Karpas-422 (cell line): ENCODE results near the gene MYLK4. TPM values are rescaled to one million over a fixed set of nuclear protein-coding genes. Genes with fewer than 3 reads are reported as not detected.

Experiments
- DNase-seq: peaks from one replicate; pipeline ENCODE4 v3.0.0-alpha.2; 2015
- H2AFZ ChIP-seq: fragments of 200-600 bp; sonication (generic); 2 replicates; pipeline ENCODE4 v1.6.1; 2014; ENCODE audit warnings: antibody characterized with exemption, low read length, mixed read lengths
- H3K27ac ChIP-seq: fragments of 200-600 bp; sonication (generic); 2 replicates; pipeline ENCODE4 v1.5.1; 2014; ENCODE audit warnings: mild to moderate bottlenecking, low read length, moderate library complexity
- H3K27me3 ChIP-seq: fragments of 200-600 bp; sonication (generic); 2 replicates; pipeline ENCODE4 v1.6.1; 2014; ENCODE audit warnings: low read length, mixed read lengths
- H3K36me3 ChIP-seq: fragments of 200-600 bp; sonication (generic); 2 replicates; pipeline ENCODE4 v1.6.1; 2014; ENCODE audit warnings: low read length, mixed read lengths; ENCODE audit not compliant: insufficient read depth
- H3K4me1 ChIP-seq: fragments of 200-600 bp; sonication (generic); 2 replicates; pipeline ENCODE4 v1.6.1; 2014; ENCODE audit warnings: mild to moderate bottlenecking, low read length, mixed read lengths
- H3K4me2 ChIP-seq: fragments of 200-600 bp; sonication (generic); 2 replicates; pipeline ENCODE4 v1.6.1; 2014; ENCODE audit warnings: low read length, low read depth, mild to moderate bottlenecking; ENCODE audit not compliant: poor library complexity, severe bottlenecking
- H3K4me3 ChIP-seq: fragments of 200-600 bp; sonication (generic); 2 replicates; pipeline ENCODE4 v1.5.1; 2014; ENCODE audit warnings: mild to moderate bottlenecking, antibody characterized with exemption, low read length, mixed read lengths
- H3K79me2 ChIP-seq: fragments of 200-600 bp; sonication (generic); 2 replicates; pipeline ENCODE4 v1.6.1; 2014; ENCODE audit warnings: mild to moderate bottlenecking, low read length, mixed read lengths
- H3K9ac ChIP-seq: fragments of 200-600 bp; sonication (generic); 2 replicates; pipeline ENCODE4 v1.6.0; 2014; ENCODE audit warnings: low read length
- H3K9me2 ChIP-seq: fragments of 200-600 bp; sonication (generic), shearing (Covaris generic); replicated peaks from 2 replicates; pipeline ENCODE4 v1.6.0; 2014; ENCODE audit warnings: mild to moderate bottlenecking, low read length, moderate library complexity; ENCODE audit not compliant: insufficient read depth
- H3K9me3 ChIP-seq: fragments of 300-700, 200-600 bp; sonication (generic); 2 replicates; pipeline ENCODE4 v1.6.1; 2014; ENCODE audit warnings: low read length, mixed read lengths
- H4K20me1 ChIP-seq: fragments of 200-600 bp; sonication (generic); 2 replicates; pipeline ENCODE4 v1.6.1; 2014; ENCODE audit warnings: mild to moderate bottlenecking, antibody characterized with exemption, low read length, low read depth; ENCODE audit not compliant: insufficient read depth
- total RNA-seq: library from RNA; depleted of rRNA; stranded (reverse); fragments of >200 nt; shearing (Covaris generic); gene quantifications from 2 replicates; pipeline ENCODE4 v1.2.3, GENCODE V29; 2014; ENCODE audit warnings: low replicate concordance

The MYLK4 gene
- total RNA-seq, 1 experiment from 2014 or later = 0.78 TPM

DNA sequence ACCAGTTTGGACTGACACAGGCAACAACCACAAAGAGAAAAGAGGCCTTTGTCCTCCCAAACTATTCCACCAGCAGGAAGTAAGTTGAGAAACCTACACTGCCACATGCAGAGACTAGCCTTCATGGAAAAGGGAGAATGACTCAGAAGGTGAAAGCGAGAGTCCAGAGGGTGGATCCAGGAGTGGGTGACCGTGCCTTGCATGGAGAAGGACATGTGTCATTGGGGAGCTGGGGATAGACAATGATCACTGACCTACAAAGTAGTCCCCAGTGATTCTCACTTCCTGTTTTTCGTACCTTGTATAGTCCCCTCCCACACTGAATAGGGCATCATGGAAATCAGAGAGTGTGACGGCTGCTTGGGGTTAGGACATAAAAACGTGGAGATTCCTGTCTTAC is 91.9 kb downstream of the MYLK4 start:
- Histone ChIP-seq H3K36me3 (no peaks in the 10 kb centered on the region), H3K9me2 (no peaks in the 10 kb centered on the region), H3K4me2 (no peak overlapping the region), H3K27me3 (no peaks in the 10 kb centered on the region), H3K9ac (no peak overlapping the region), H3K9me3 (no peaks in the 10 kb centered on the region), H3K4me3 (no peak overlapping the region), H3K4me1 (peaks cover 5% of the 10 kb centered on the region; the same call in 1 of the 2 replicates), H2AFZ (no peak overlapping the region), H3K27ac (no peak overlapping the region), H4K20me1 (no peaks in the 10 kb centered on the region), H3K79me2 (no peaks in the 10 kb centered on the region)
- peak; percentile 52 for DNase-seq

DNA sequence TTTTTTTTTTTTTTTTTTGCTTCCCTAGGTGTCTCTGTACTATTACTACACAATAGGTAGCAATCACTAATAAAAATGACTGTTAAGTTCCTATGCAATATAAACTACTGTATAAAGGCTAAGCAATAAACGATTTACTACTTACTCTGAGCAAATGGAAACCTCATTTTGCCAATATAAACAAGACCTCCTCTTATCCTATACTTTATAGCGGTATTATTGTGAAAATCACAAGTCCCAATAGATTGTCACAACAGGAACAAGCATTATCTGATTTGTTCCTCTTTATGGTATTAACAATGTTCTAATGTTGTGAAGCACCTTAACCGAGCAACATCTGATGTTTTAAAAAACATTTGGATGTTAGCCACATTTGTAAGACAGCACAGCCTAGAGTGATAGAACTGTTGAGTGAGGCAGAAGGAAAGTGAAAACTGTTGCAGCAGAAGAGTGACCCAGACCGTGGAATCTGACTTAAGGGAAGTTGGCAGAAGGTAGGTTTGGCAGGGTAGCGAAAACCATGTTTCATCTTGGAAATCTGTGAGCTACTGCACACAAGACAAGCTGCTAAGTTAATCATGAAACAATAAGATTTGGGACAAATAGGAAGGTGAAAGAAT is 94.2 kb downstream of the MYLK4 start:
- Histone ChIP-seq H3K4me2 (no peak overlapping the region), H4K20me1 (no peaks in the 10 kb centered on the region), H3K4me1 (peaks cover 5% of the 10 kb centered on the region; the same call in 1 of the 2 replicates), H3K27ac (no peak overlapping the region), H3K4me3 (no peak overlapping the region), H3K79me2 (no peaks in the 10 kb centered on the region), H2AFZ (no peak overlapping the region), H3K9ac (no peak overlapping the region), H3K27me3 (no peaks in the 10 kb centered on the region), H3K9me2 (no peaks in the 10 kb centered on the region), H3K9me3 (no peaks in the 10 kb centered on the region), H3K36me3 (no peaks in the 10 kb centered on the region)
- no peak for DNase-seq

DNA sequence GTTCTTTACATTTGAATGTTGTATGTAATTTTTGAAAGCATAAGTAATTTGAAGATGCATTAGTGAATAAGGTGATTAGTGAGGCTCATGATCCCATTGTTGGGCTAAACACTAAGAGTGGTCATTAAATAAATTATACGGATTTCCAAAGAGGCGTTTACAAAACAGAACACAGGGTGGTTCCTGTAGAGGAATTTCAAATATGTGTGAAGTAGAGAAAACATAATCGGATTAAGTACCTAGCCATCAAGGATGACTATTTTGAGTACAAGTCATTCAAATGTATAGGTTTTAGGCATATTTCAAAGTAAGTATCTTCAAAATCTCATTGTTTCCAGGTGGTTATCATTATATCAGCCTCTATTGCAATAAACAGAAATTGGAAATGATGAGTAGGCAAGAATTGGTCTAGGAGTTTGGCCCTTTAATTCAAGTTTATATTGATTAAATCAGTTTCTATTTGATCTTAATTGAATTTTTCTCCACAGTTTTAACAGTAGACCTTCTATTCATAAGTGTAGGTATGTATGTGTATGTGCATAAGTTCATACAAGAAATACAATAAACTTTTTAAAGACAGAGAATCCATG is 94.8 kb downstream of the MYLK4 start:
- Histone ChIP-seq H3K36me3 (no peaks in the 10 kb centered on the region), H3K9ac (no peak overlapping the region), H2AFZ (no peak overlapping the region), H3K27ac (no peak overlapping the region), H3K79me2 (no peaks in the 10 kb centered on the region), H3K4me3 (no peak overlapping the region), H4K20me1 (no peaks in the 10 kb centered on the region), H3K4me1 (peaks cover 5% of the 10 kb centered on the region; the same call in 1 of the 2 replicates), H3K4me2 (no peak overlapping the region), H3K9me3 (no peaks in the 10 kb centered on the region), H3K27me3 (no peaks in the 10 kb centered on the region), H3K9me2 (no peaks in the 10 kb centered on the region)
- DNase-seq = no peak

GRCh38 chr6:2653369-2654032 is 97.2 kb downstream of the MYLK4 start:
- no peaks in the 10 kb centered on the region for H3K4me1 ChIP-seq
- no peaks in the 10 kb centered on the region for H3K79me2 ChIP-seq
- H3K9ac ChIP-seq = no peak overlapping the region
- no peaks in the 10 kb centered on the region for H3K9me3 ChIP-seq
- no peak overlapping the region for H2AFZ ChIP-seq
- H3K4me3 ChIP-seq = no peak overlapping the region
- H4K20me1 ChIP-seq = no peaks in the 10 kb centered on the region
- no peaks in the 10 kb centered on the region for H3K27me3 ChIP-seq
- H3K4me2 ChIP-seq = no peak overlapping the region
- DNase-seq = no peak
- no peaks in the 10 kb centered on the region for H3K36me3 ChIP-seq
- H3K27ac ChIP-seq = no peak overlapping the region
- H3K9me2 ChIP-seq = no peaks in the 10 kb centered on the region

DNA sequence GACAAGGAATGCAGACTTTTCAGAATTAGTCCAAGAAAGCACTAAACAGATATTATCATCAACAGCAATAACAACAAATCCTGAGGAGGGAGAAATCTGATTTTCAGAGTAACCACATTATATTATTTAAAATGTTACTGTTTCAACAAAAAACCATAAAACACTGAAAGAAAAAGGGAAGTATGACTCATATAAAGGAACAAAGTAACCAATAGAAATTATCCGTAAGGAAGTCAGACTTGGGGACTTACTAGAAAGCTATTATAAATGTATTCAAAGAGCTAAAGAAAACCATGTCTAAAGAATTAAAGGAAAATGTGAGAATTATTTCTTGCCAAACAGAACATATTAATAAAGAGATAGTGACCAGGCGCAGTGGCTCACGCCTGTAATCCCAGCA is 98.1 kb downstream of the MYLK4 start:
- Histone ChIP-seq H3K4me3 (no peak overlapping the region), H3K9me2 (no peaks in the 10 kb centered on the region), H3K9me3 (no peaks in the 10 kb centered on the region), H3K27ac (no peak overlapping the region), H3K4me1 (no peaks in the 10 kb centered on the region), H2AFZ (no peak overlapping the region), H3K36me3 (no peaks in the 10 kb centered on the region), H3K27me3 (no peaks in the 10 kb centered on the region), H3K4me2 (no peak overlapping the region), H4K20me1 (no peaks in the 10 kb centered on the region), H3K9ac (no peak overlapping the region), H3K79me2 (no peaks in the 10 kb centered on the region)
- no peak for DNase-seq

DNA sequence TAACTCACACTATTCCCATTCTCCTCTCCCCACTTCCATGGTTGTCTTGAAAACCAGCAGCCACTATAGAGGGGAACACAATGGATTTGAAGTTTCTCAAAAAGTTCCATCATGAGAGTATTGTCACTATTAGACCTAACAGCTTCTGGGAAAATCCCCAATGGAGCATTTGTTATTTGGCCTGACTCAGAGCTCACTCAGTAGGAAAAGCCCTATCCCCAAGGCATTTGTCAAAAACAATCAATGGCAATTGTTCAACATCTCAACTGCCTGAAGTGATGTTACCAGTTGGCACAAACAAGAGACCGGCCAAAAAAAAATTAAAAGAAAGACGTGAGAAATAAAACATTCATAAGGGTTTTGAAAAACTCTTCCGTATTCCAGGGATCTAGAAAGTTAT is 98.8 kb downstream of the MYLK4 start:
- Histone ChIP-seq H3K9me2 (no peaks in the 10 kb centered on the region), H3K4me2 (no peak overlapping the region), H4K20me1 (no peaks in the 10 kb centered on the region), H3K36me3 (no peaks in the 10 kb centered on the region), H3K79me2 (no peaks in the 10 kb centered on the region), H2AFZ (no peak overlapping the region), H3K27ac (no peak overlapping the region), H3K9ac (no peak overlapping the region), H3K27me3 (no peaks in the 10 kb centered on the region), H3K4me3 (no peak overlapping the region), H3K9me3 (no peaks in the 10 kb centered on the region), H3K4me1 (no peaks in the 10 kb centered on the region)
- no peak for DNase-seq

DNA sequence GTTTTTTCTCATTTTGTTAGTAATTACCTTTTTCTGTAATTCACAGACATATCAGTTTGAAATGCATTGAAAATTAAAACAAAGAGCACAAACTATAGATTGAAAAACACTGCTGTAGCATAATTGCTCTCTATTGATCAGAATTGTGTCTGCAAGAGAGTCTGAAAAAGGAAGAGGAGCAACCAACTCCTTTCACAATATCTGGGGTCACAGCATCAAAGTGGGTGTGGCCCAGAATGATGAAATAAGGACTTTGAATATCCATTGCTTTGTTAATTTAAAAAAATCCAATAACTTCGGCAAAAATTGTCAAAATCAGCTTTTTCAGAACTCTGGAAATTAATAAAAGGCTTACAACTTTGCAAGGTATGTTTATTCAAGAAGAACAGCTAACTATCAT is 99.2 kb downstream of the MYLK4 start:
- Histone ChIP-seq H3K9ac (no peak overlapping the region), H3K36me3 (no peaks in the 10 kb centered on the region), H3K4me2 (no peak overlapping the region), H3K79me2 (no peaks in the 10 kb centered on the region), H3K4me1 (no peaks in the 10 kb centered on the region), H3K27ac (no peak overlapping the region), H4K20me1 (no peaks in the 10 kb centered on the region), H3K27me3 (no peaks in the 10 kb centered on the region), H3K4me3 (no peak overlapping the region), H2AFZ (no peak overlapping the region), H3K9me2 (no peaks in the 10 kb centered on the region), H3K9me3 (no peaks in the 10 kb centered on the region)
- no peak for DNase-seq

DNA sequence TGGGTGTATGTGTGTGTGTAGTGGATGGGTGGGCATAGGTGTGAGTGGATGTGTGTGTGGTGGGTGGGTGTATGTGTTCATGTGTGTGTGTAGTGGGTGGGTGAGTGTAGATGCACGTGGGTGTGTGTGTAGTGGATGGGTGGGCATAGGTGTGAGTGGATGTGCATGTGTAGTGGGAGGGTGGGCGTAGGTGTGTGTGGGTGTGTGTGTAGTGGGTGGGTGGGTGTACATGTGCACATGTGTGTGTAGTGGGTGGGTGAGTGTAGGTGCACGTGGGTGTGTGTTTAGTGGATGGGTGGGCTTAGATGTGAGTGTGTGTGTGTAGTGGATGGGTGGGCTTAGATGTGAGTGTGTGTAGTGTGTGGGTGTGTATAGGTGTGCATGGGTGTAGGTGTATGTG is 104.4 kb downstream of the MYLK4 start:
- H2AFZ ChIP-seq = no peak overlapping the region
- H3K9ac ChIP-seq = no peak overlapping the region
- H3K79me2 ChIP-seq = no peaks in the 10 kb centered on the region
- no peak overlapping the region for H3K4me3 ChIP-seq
- no peaks in the 10 kb centered on the region for H3K36me3 ChIP-seq
- no peaks in the 10 kb centered on the region for H3K9me2 ChIP-seq
- H3K4me1 ChIP-seq = no peaks in the 10 kb centered on the region
- H3K27me3 ChIP-seq = no peaks in the 10 kb centered on the region
- no peak for DNase-seq
- H3K27ac ChIP-seq = no peak overlapping the region
- H4K20me1 ChIP-seq = no peaks in the 10 kb centered on the region
- no peak overlapping the region for H3K4me2 ChIP-seq
- H3K9me3 ChIP-seq = no peaks in the 10 kb centered on the region
